Erythroblast (primary cell): Measurements from ENCODE around the gene ZFP37.
"Not testable (repeated sequence)": the region's sequence is repeated elsewhere in the genome, so short reads cannot be mapped to it uniquely, and the experiment has no call there.

Experiments used
- GATA1 ChIP-seq: IDR thresholded peaks from 2 replicates; pipeline ENCODE4 v1.6.1; 2011; ENCODE audit warnings: low read depth, mild to moderate bottlenecking, control low read depth, low read length, moderate library complexity
- POLR2A ChIP-seq: IDR thresholded peaks from 2 replicates; pipeline ENCODE4 v1.6.1; 2011; ENCODE audit warnings: mild to moderate bottlenecking, low read length

GRCh38 chr9:113061072-113061850, 4.7 kb upstream of the ZFP37 start:
- TF ChIP-seq POLR2A, GATA1: not testable (repeated sequence)
